Bronchial smooth muscle cell (primary cell): Measurements from ENCODE around the gene RANBP6. TPM values are rescaled to one million over a fixed set of nuclear protein-coding genes. Genes with fewer than 3 reads are reported as not detected.

Experiments
- total RNA-seq: library from RNA; depleted of rRNA; stranded (reverse); fragments of >200 nt; gene quantifications from 2 replicates; pipeline ENCODE4 v1.2.1, GENCODE V29; 2014

Gene RANBP6
- total RNA-seq, result 24.5 and 25.1 TPM in 2 replicates

DNA sequence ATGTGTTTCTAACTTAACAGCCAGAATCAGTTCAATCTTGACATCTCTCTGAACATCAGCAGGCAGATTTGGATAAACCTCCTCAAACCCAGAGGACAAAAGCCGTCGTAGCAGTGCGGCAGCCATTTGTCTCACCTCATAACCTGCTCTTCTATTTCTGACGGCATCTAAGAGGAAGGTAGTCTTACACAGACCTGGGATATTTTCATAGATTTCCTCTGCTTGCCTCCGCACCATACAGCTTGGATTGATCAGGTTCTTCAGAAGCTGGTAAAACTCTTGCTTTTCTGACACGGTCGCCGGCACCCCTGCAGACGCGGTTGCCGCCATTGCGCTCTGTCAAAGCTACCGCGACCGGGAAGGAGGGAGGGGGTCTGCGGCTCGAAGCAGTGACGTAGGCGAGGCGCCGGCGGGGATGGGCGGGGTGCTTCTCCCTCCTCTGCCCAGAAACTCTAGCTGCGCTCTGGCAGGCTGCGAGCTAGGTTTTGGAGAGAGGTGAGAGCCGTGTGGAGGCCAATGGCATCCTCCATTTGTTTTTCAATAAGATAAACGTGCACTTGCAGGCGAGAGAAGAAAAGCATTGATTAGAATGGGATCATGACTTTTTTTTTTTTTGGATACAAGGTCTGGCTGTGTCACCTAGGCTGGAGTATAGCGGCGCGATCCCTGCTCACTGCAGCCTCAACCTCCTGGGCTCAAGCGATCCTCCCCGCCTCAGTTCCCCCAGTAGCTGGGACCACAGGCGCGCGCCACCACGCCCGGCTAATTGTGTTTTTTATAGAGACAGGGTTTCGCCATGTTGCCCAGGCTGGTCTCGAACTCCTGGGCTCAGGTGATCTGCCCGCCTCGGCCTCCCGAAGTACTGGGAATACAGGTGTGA lies at the start of gene RANBP6:
Gene RANBP6, minus strand, starts transcription at position 347 of the 880 bp plus-strand sequence. Its CDS starts 17 bp downstream, at position 330.

Other genes starting within 250 kb of the RANBP6 start
- gene ERMP1, start 182.5 kb downstream of the RANBP6 start, total RNA-seq, result 9.6 and 12.1 TPM in 2 replicates
- gene MLANA, start 124.7 kb downstream of the RANBP6 start, total RNA-seq, result not detected in 2 replicates
- gene IL33, start 200.2 kb upstream of the RANBP6 start, total RNA-seq, result 79.0 and 83.6 TPM in 2 replicates